Endothelial cell of umbilical vein (primary cell): ENCODE data around the gene LIPH. TPM values are rescaled to one million over a fixed set of nuclear protein-coding genes. Genes with fewer than 3 reads are reported as not detected.

Experiments
- Bru-seq: library from RNA; stranded (reverse); fragments of 400-500 nt; gene quantifications from one replicate; lab custom pipeline; 2021; lab: Mats Ljungman, UMichigan
- BruChase-seq, 2 experiments: library from RNA; stranded (reverse); fragments of 400-500 nt; gene quantifications; one replicate each; lab custom pipeline; 2021; lab: Mats Ljungman, UMichigan
- BruUV-seq: library from RNA; stranded (reverse); fragments of 400-500 nt; replicated peaks from 2 replicates; lab custom pipeline; 2021; lab: Mats Ljungman, UMichigan
- CTCF ChIA-PET: fragments of 300-600, 350-600 bp; sonication (Branson Sonifier 250); formaldehyde crosslinking; loops from one replicate; lab custom pipeline; 2021; ENCODE audit warnings: antibody characterized with exemption, inconsistent platforms; lab: Charles Lee
- POLR2A ChIA-PET: fragments of 300-600, 350-600 bp; sonication (Branson Sonifier 250); formaldehyde crosslinking; loops from one replicate; lab custom pipeline; 2021; ENCODE audit warnings: antibody characterized with exemption, inconsistent platforms; lab: Charles Lee
- DNase-seq: peaks from one replicate; pipeline ENCODE4 v3.0.0-alpha.2; 2011; ENCODE audit warnings: low read depth, low spot score
- FAIRE-seq: peaks from 2 replicates; lab custom pipeline; 2011; peaks lifted over from hg19 to GRCh38; lab: Jason Lieb, UNC
- H2AFZ ChIP-seq: 2 replicates; pipeline ENCODE4 v1.6.0; 2012; ENCODE audit warnings: low read depth, low read length, control low read depth, inconsistent platforms
- H3K27ac ChIP-seq: 2 replicates; pipeline ENCODE4 v1.5.1; 2011; ENCODE audit warnings: low read depth, mild to moderate bottlenecking, control low read depth, low read length, moderate library complexity; ENCODE audit not compliant: insufficient read depth
- H3K27me3 ChIP-seq, 2 experiments: 2 replicates each; pipeline versions ENCODE4 v1.6.0 to v1.6.1; 2011; ENCODE audit warnings: low read length in 2 of 2, mixed read lengths in 1 of 2; ENCODE audit not compliant: control insufficient read depth in 2 of 2, insufficient read depth in 2 of 2
- H3K36me3 ChIP-seq, 2 experiments: 2 replicates in 1 of 2; 3 replicates in 1 of 2; pipeline ENCODE4 v1.5.1; 2011; ENCODE audit warnings: low read length in 2 of 2, mild to moderate bottlenecking in 1 of 2, moderate library complexity in 1 of 2; ENCODE audit not compliant: control insufficient read depth in 2 of 2, insufficient read depth in 2 of 2; ENCODE audit errors: extremely low read depth in 1 of 2
- H3K4me1 ChIP-seq: 3 replicates; pipeline ENCODE4 v1.5.1; 2011; ENCODE audit warnings: mild to moderate bottlenecking, low read length; ENCODE audit not compliant: control insufficient read depth, insufficient read depth; ENCODE audit errors: extremely low read depth
- H3K4me2 ChIP-seq: 2 replicates; pipeline ENCODE4 v1.6.1; 2011; ENCODE audit warnings: low read length, control low read depth, mixed read lengths; ENCODE audit not compliant: insufficient read depth
- H3K4me3 ChIP-seq, 3 experiments: fragments of 200-600 bp in 1 of 3; sonication (generic), shearing (Covaris generic) in 1 of 3; replicated peaks in 1 of 3; 2 replicates each; pipeline ENCODE4 v1.5.1; 2011 to 2016; ENCODE audit warnings: control low read depth in 3 of 3, low read length in 3 of 3, mild to moderate bottlenecking in 2 of 3, inconsistent platforms in 1 of 3, low read depth in 1 of 3, moderate library complexity in 1 of 3; ENCODE audit not compliant: insufficient read depth in 1 of 3
- H3K79me2 ChIP-seq: 2 replicates; pipeline ENCODE4 v1.6.0; 2012; ENCODE audit warnings: low read length, inconsistent platforms; ENCODE audit not compliant: control insufficient read depth, insufficient read depth
- H3K9ac ChIP-seq: replicated peaks from 2 replicates; pipeline ENCODE3; 2011; ENCODE audit warnings: low read length, control low read depth; ENCODE audit not compliant: insufficient read depth; ENCODE audit errors: extremely low read depth
- H3K9me1 ChIP-seq: replicated peaks from 3 replicates; pipeline ENCODE4 v1.6.0; 2011; ENCODE audit warnings: mild to moderate bottlenecking, low read length; ENCODE audit not compliant: control insufficient read depth, insufficient read depth; ENCODE audit errors: extremely low read depth
- H3K9me3 ChIP-seq: replicated peaks from 2 replicates; pipeline ENCODE4 v1.5.1; 2012; ENCODE audit warnings: low read length, inconsistent platforms; ENCODE audit not compliant: control insufficient read depth, insufficient read depth
- H4K20me1 ChIP-seq: replicated peaks from 2 replicates; pipeline ENCODE3; 2011; ENCODE audit warnings: mild to moderate bottlenecking, low read length; ENCODE audit not compliant: control insufficient read depth, insufficient read depth; ENCODE audit errors: extremely low read depth
- EZH2 ChIP-seq: IDR thresholded peaks from 2 replicates; pipeline ENCODE4 v1.6.1; 2012; ENCODE audit warnings: borderline replicate concordance, low read depth, mild to moderate bottlenecking, moderate library complexity, low read length, inconsistent platforms; ENCODE audit not compliant: severe bottlenecking
- GATA2 ChIP-seq: IDR thresholded peaks from 2 replicates; pipeline ENCODE4 v1.7.0; 2011; ENCODE audit warnings: low read depth, mild to moderate bottlenecking, moderate library complexity, mixed read lengths, low read length; ENCODE audit not compliant: insufficient read length, insufficient read depth
- MAX ChIP-seq: IDR thresholded peaks from 2 replicates; pipeline ENCODE4 v1.6.1; 2011; ENCODE audit not compliant: insufficient read depth, insufficient read length
- MYC ChIP-seq: IDR thresholded peaks from one replicate; pipeline ENCODE4 v1.6.1; 2011; ENCODE audit warnings: mild to moderate bottlenecking, low read depth, low read length
- POLR2A ChIP-seq: IDR thresholded peaks from 2 replicates; pipeline ENCODE4 v1.6.1; 2012; ENCODE audit warnings: low read depth, mild to moderate bottlenecking, control low read depth, low read length
- POLR2AphosphoS5 ChIP-seq: IDR thresholded peaks from 2 replicates; pipeline ENCODE4 v1.6.1; 2012; ENCODE audit warnings: low read depth, mild to moderate bottlenecking, control low read depth, low read length, moderate library complexity; ENCODE audit not compliant: insufficient read depth
- dilution Hi-C: fragments of 300-500 bp; cut with MboI; formaldehyde crosslinking; loops from one replicate; pipeline ENCODE4 v1.15.0; 2019; ENCODE audit warnings: low sequenced_read_pairs; ENCODE audit not compliant: extremely low pct_ligation_motif_present
- intact Hi-C: fragments of 100-400 bp; cut with micrococcal nuclease; formaldehyde crosslinking; loops from one replicate; pipeline ENCODE4 v1.10.0; 2022
- long read RNA-seq: library from polyadenylated mRNA; stranded (forward); transcript quantifications from one replicate; pipeline ENCODE4 v2.0.0, GENCODE V29; 2021
- polyA minus RNA-seq, 3 experiments: library from RNA; depleted of rRNA, polyadenylated mRNA; stranded (reverse); fragments of >200 nt; gene quantifications; 1 replicate in 1 of 3; 2 replicates in 2 of 3; pipeline ENCODE4 v1.2.3, GENCODE V29; 2011
- polyA plus RNA-seq, 4 experiments: library from polyadenylated mRNA; depleted of rRNA in 3 of 4; stranded (reverse) in 3 of 4; unstranded in 1 of 4; fragments of >200 nt; gene quantifications; 2 replicates each; pipeline versions ENCODE4 v1.2.1 to v1.2.3, GENCODE V29; 2011 to 2012; ENCODE audit warnings: missing spikeins in 1 of 4
- total RNA-seq: library from RNA; stranded (reverse); gene quantifications from 2 replicates; pipeline ENCODE4 v1.2.3, GENCODE V29; 2021

The LIPH gene
- not detected in 2 replicates for total RNA-seq
- polyA plus RNA-seq, result not detected in 2 replicates
- polyA plus RNA-seq (2011; cell fraction: cytosol; rRNA removed), result not detected in 2 replicates
- polyA plus RNA-seq (2011; cell fraction: nucleus; rRNA removed), result not detected in 2 replicates
- polyA plus RNA-seq (2012), result not detected in 2 replicates
- polyA minus RNA-seq, result not detected in 2 replicates
- 8.5 TPM for polyA minus RNA-seq (2011; cell fraction: cytosol; rRNA and poly(A)+ RNA removed)
- polyA minus RNA-seq (2011; cell fraction: nucleus; rRNA and poly(A)+ RNA removed), result not detected in 2 replicates
- Bru-seq, nascent RNA, result not detected
- percentile 10 among the genes with signal in this experiment for BruChase-seq, experiment 1, labeled RNA remaining after a 6-hour chase
- BruChase-seq, experiment 2, labeled RNA remaining after a 2-hour chase, result percentile 5 among the genes with signal in this experiment
- long read RNA-seq, result 0 reads

- Histone ChIP-seq H3K79me2 (no peaks in the 10 kb centered on the region), H2AFZ (peak within 1 kb of the TSS; percentile 26), H3K27me3 (no peaks in the 10 kb centered on the region), H3K36me3 (no peaks in the 10 kb centered on the region), H3K27ac (no peak within 1 kb of the TSS), H3K4me1 (peaks cover 4% of the 10 kb centered on the region), H3K4me2 (peak within 1 kb of the TSS; percentile 16), H3K4me3 (no peak within 1 kb of the TSS), H3K9ac (peak within 1 kb of the TSS; percentile 1), H4K20me1 (no peaks in the 10 kb centered on the region), H3K9me3 (no peaks in the 10 kb centered on the region), H3K9me1 (no peaks in the 10 kb centered on the region)
- no peak for DNase-seq
- CTCF ChIA-PET, result interaction anchor here (0.7 to 2.0 kb wide), 4 partner anchors 23 to 92 kb away, joined by 4 to 7 read pairs (median 4); partner anchors contain the start of gene TMEM41A
- dilution Hi-C loops (no loop called here), intact Hi-C loops (no loop called here)
- POLR2A ChIA-PET, result no interaction called here
- no TSS peak for BruUV-seq
- peak; percentile 15 for FAIRE-seq
- TF ChIP-seq EZH2, result no peak
- no peak for TF ChIP-seq POLR2A
- no peak for TF ChIP-seq POLR2AphosphoS5
- TF ChIP-seq MAX, result no peak
- no peak for TF ChIP-seq MYC
- no peak for TF ChIP-seq GATA2
These were observed at the start of gene LIPH for GRCh38 chr3:185552358-185552877. TSS of gene LIPH (minus strand) at chr3:185552588. CDS start at chr3:185552471, 117 bp downstream.
